Hepatocyte (in vitro differentiated cells): ENCODE results near the gene APBB2.

Source experiments
- EZH2 ChIP-seq: fragments of 200-600 bp; sonication (generic); IDR thresholded peaks from 2 replicates; pipeline ENCODE4 v1.6.1; 2016; ENCODE audit warnings: antibody characterized with exemption, mild to moderate bottlenecking, borderline replicate concordance
- EZH2phosphoT487 ChIP-seq: fragments of 200-600 bp; sonication (generic); IDR thresholded peaks from one replicate; pipeline ENCODE4 v1.6.1; 2018; ENCODE audit warnings: antibody characterized with exemption, mild to moderate bottlenecking, low read depth, moderate library complexity; ENCODE audit not compliant: unreplicated experiment, severe bottlenecking
- TF ChIP-seq, protein P1 (sequence below): fragments of 200-600 bp; sonication (generic); IDR thresholded peaks from 2 replicates; pipeline ENCODE4 v1.5.1; 2016; ENCODE audit warnings: antibody characterized with exemption, mild to moderate bottlenecking; ENCODE audit not compliant: poor library complexity

GRCh38 chr4:41111791-41112190 lies 102.6 kb downstream of the APBB2 start:
- TF ChIP-seq, protein P1, sequence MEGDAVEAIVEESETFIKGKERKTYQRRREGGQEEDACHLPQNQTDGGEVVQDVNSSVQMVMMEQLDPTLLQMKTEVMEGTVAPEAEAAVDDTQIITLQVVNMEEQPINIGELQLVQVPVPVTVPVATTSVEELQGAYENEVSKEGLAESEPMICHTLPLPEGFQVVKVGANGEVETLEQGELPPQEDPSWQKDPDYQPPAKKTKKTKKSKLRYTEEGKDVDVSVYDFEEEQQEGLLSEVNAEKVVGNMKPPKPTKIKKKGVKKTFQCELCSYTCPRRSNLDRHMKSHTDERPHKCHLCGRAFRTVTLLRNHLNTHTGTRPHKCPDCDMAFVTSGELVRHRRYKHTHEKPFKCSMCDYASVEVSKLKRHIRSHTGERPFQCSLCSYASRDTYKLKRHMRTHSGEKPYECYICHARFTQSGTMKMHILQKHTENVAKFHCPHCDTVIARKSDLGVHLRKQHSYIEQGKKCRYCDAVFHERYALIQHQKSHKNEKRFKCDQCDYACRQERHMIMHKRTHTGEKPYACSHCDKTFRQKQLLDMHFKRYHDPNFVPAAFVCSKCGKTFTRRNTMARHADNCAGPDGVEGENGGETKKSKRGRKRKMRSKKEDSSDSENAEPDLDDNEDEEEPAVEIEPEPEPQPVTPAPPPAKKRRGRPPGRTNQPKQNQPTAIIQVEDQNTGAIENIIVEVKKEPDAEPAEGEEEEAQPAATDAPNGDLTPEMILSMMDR: no peak
- TF ChIP-seq EZH2: no peak
- TF ChIP-seq EZH2phosphoT487: no peak
